HG02870 (cell line): ENCODE data around the gene F2RL2.
"Not testable (repeated sequence)": the region's sequence is repeated elsewhere in the genome, so short reads cannot be mapped to it uniquely, and the experiment has no call there.

ENCODE experiments used
- ATAC-seq: cut with Tn5 transposase; IDR thresholded peaks from one replicate; pipeline ENCODE4 v1.9.1; 2021; ENCODE audit warnings: mild to moderate bottlenecking, moderate library complexity; ENCODE audit not compliant: unreplicated experiment

The F2RL2 gene

DNA sequence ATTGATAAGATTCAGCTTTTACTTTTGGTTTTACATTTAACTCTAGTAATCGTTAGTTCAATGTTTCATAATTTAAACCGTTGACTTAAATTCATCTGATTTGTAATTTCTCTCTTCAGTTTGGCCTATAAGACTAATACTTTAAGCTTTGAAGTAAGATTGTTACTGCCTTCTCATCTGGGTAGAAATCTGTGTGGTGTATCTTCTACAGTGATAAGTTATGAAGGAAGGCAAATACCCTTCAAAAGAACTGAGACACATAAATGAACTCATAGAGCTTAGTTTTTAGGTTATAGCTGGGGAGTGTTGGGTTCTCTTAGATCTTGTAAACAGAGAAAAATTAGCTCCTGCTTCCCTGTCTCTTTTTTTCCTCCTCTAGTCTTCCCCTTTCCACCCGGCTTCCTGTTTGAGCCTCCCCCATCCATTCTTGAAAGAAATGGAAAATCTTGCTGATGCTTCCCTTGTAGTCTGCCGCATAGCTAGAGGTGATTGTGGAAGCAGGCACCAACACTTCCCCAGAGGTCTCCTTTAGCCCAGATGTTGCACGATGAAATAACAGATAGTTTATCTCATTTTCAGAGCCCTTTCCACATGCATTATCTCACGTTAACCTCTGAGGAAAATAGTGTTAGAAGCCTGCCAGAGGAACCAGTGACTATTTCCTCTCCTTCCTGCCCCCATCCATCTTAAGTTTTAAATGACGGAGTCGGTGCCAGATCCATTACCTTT lies 2.0 kb upstream of the F2RL2 start:
- ATAC-seq = no peak

DNA sequence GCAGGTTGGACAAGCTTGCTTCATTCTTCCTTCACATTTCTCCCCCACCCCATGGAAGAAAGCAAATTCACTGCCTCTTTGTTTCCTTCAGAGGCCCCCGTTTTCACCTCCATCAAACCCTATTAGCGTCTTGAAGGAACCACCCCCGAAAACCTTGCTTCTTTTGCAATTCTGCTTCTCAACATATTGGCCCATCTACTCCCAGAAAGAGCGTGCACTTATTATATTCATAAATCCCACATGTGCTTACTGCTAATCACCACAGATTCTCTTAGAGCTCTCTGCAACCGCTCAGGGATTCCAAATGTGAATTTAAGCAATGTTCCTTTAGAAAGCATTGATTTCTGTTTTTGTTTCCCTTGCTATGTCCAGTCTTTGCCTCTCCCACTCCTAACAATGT lies 1.1 kb downstream of the F2RL2 start:
- no peak for ATAC-seq

DNA sequence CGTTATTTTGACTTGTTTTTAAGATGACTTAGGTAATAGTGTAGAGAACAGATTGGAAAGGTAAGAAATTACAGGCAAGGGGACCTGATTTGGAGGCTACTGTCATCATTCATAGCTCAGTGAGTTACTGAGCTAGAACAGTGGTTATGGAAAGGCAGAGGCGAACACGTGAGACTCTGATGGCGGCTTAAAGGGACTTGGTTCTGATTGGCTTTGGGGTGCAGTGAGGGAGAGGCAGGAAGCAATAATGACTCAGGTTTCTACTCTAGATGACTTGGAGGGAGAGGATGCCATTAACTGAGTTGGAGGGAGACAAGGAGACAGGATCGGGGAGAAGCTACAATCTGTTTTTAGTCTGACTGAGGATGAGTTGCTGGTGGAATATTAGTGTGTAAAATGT lies 3.0 kb downstream of the F2RL2 start:
- ATAC-seq = no peak

DNA sequence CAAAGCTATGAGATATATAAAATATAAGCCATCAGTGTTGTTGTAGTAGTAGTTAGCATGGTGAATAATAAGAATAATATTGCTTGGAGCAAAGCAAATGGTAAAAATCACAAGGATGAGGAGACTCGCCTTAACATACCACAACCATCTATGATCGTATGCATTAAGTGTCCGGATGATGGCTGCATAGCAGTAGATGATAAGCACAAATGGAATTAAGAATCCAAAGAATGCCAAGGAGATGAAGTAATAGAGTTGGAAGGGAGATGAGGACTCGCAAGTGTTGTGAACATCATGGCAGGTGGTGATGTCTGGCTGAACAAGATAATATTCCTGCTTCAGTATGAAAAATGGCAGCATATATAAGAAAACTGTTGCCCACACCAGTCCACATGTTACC lies 5.5 kb downstream of the F2RL2 start:
- no peak for ATAC-seq

DNA sequence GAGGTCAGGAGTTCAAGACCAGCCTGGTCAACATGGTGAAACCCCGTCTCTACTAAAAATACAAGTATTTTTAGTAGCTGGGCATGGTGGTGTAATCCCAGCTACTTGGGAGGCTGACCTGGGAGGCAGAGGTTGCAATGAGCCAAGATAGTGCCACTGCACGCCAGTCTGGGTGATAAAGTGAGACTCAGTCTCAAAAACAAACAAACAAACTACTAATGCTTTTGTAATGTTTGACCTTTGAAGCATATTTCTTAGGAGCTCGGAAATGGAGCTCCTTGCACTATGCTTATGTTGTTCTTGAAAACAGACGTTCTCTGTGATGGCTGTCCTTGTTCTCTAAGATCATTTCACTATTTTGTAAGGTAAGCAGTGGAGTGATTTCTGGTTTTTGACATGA lies 6.0 kb downstream of the F2RL2 start:
- no peak for ATAC-seq

DNA sequence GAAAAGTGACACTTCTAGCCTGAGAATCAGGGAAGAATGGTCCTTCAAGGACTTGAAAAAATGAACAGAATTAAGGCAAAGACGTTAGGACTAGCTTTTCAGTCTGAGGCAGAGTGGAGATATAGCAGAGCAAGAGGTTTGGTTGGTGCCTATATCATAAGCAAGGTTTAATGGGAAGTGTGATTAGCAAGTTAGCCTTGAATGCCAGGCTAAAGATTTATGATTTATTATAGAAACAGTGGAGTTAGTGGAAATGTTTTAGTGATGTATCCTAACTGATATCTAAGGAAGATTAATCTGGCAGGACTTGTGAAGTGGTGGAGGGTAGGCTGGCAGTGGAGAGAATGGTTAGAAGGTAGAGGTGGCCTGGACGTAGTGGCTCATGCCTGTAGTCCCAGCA lies 7.0 kb downstream of the F2RL2 start:
- no peak for ATAC-seq

DNA sequence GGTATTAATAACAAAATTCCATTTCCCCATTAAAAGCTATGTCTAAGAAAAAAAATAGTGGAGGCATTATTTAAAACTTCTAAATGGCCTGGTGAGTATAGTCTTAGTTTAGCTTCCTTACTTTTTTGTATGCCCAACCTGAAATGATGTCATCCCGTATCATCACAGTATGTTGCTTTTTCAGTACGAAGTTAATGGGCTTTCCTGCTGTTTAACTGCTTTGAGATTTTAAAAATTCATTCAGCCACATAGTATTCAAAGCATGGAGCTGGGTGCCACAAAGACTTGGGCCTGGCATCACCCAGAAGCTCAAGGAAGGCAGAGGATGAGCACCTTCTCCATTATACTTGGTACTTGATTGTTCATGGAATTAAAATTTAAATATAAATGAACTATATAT lies 7.4 kb downstream of the F2RL2 start:
- ATAC-seq = no peak

DNA sequence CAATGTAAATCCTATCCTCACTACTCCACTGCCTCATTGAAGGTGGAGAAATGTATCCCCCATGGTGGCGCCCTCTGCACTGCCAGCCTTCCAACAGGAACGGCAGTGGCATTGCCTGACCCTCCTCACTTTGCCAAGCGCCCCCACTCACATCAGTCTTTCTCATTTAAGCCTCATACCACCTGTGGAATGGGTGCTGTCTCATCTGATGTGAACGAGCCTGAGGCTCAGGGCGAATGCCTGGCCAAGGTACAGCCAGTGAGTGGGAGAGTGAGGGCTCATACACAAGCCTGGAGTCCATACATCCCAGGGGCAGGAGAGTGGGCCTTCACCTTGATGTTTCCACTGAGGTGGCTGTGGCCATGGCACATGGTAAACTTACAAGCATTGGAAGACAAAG lies 10.3 kb downstream of the F2RL2 start:
- ATAC-seq = no peak

DNA sequence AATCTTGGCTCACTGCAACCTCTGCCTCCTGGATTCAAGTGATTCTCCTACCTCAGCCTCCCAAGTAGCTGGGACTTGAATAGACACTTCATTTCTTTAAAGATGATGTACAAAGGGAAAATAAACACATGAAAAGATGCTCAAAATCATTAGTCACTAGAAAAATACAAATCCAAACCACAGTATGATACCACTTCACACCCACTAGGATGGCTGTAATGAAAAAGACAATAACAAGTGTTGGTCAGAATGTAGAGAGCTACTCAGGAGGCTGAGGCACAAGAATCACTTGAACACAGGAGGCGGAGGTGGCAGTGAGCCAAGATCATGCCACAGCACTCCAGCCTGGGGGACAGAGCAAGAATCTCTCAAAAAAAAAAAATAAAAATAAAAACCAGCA lies 13.0 kb downstream of the F2RL2 start:
- no peak for ATAC-seq

DNA sequence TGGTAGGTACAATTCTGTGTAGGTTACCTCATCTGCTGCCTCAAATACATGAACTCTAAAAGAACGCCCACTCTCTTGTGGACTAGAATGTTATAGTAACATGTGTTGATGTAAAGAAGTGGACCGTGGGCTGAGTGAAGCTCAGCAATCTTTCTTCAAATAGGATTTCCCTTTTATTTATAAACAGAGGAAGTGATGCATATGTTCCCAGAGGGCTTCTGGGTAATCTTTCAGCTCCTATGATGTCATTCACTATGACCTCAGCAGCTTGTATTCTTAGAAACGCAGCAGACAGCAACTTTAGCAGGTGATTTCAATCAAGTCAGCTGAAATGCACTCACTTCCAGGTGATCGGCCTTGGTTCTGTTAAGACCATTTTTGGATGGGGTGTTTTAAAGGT lies 14.4 kb downstream of the F2RL2 start:
- ATAC-seq = no peak

DNA sequence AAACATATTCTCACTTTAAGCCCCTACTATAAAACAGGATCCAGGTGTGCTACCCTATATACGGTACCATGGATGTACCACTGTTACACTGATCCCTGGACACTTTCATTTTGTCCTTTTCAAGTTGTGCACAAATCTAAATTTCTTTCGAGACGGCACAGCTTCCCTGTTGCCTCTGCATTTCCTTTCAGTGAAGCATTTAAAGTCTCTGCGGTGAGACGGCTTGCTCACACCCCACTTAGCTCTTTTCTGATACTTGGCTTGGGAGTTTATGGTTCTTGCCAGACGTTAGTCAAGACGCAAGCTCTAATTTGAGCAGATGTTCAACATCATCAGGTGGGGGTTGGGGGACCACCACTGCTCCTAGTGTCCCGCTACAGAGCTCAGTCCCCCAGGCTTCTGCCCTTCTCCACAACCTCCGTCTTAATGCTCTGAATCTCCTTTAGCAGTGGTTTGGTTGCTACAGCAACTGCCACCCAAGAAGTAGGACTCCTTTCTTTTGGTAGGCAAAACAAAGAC lies 15.8 kb downstream of the F2RL2 start:
- peak; percentile 31 for ATAC-seq

DNA sequence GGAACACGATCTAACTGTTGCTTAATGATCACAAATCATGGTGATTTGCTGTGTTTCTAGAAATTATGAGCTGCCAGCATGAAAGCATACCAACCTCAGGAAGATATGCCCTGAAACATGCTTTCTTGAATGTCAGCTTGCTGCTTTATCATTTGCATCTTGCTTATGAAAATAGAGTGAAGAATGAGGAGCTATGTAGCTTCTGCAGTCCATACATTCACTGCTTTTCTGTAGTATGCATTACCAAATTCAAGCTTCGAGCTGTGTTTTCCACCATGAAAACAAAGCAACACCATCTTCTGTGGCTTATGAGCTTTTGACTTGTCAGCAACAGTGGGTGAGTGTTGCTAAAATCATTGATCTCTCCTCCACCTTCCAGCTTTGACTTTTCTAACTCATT lies 16.5 kb downstream of the F2RL2 start:
- ATAC-seq = peak; percentile 43

DNA sequence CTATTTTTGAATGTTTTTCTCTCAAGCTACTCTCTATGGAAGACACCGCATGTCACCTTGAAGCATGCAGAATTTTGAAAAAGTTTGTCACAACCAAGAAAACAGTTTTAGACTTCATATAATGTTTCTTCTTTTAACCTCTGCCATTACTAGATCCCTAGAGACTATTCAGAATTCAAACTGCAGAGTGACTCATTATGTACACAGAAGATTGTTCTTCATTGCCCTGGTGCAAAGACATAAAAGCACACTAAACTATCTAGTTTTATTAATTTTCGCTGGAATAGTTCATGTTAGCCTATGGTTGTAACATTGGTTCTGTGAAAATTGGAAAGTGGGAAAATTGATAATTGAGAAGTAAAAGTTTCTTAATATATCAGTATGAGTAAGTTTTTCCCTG lies 18.4 kb downstream of the F2RL2 start:
- no peak for ATAC-seq

DNA sequence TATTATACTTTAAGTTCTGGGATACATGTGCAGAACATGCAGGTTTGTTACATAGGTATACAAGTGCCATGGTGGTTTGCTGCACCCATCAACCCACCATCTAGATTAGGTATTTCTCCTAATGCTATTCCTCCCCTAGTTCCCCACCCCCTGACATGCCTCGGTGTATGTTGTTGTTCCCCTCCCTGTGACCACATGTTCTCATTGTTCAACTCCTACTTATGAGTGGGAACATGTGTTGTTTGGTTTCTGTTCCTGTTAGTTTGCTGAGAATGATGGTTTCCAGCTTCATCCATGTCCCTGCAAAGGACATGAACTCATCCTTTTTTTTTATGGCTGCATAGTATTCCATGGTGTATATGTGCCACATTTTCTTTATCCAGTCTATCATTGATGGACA lies 19.2 kb downstream of the F2RL2 start:
- ATAC-seq = not testable (repeated sequence)

DNA sequence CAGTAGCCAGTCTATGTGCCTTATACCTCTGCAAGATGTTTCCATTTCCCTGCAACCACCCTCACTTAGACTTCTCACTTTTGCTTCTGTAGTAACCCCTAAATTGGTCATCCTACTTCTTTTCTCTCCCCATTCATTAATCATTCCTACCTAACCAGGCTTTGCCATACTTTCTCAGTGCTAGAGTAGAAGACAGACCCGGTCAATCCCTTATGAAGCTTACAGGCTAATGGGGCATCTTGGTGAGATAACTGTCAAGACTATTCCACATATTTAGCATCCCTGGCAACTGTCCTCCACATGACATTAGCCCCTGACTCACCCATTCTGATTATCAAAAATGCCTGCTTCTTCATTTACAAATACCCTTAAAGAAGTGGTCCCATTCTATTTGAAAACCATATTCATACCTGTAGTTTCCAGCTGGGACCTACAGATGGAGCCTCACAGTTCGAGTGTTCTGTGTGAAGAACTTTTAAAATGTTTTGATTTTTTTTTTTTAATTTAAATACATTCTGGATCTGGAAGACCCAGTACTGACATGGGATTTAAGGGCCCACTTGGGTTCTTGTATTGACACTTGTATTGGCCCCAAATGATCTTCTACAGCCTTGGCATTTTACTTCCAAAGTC lies 21.0 kb downstream of the F2RL2 start:
- ATAC-seq = no peak

DNA sequence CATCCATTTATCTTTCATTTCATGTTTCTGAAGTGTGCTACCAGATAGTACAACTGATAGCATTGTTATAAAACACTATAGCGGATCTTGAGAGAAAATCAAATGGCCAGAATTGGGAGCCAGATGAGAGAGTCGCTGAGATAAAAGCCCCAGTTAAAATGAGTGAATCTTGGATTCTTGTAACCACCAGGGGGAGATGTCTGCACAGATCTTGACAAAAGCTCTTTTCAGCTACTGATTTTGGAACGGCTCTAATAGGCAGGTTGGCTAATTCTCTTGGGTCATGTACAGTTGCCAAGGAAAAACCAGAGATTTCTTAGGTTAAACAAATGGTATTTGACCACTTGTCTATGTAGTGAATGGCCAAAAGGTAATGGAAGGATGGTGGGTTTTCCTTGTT lies 21.7 kb downstream of the F2RL2 start:
- ATAC-seq = no peak

DNA sequence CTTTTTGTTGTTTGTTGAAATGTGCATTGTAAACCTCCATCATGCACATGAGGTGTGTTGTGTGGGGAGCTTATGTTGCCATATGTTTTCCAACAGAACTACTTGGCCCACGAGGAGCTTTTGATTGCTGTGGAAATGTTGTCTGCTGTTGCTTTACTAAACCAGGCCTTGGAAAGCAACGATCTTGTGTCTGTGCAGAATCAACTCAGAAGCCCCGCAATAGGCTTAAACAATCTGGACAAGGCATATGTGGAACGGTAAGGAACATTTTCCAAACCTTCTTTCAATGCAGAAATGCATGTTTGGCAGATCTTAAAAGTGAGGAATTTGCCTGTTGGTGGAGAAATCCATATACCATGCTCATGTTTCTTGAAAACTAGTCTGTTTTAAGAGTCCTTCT lies 22.5 kb downstream of the F2RL2 start:
- no peak for ATAC-seq

DNA sequence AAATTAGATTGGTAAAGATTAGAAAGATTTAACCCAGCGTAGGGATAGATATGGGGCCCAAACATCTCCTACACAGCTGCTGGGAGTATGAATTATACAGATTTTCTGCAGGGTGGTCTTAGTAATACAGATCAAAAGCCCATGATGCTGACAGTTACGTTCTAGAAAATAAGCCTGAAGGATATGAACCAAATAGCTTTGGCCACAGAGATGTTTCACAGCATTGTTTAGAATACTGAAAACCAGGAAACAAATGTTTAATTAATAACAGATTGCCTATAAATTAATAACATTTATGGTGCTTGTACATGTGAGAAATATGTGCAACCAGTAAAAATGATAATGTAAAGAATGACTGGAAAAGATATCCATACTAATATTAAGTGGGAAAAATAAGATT lies 24.7 kb downstream of the F2RL2 start:
- no peak for ATAC-seq

DNA sequence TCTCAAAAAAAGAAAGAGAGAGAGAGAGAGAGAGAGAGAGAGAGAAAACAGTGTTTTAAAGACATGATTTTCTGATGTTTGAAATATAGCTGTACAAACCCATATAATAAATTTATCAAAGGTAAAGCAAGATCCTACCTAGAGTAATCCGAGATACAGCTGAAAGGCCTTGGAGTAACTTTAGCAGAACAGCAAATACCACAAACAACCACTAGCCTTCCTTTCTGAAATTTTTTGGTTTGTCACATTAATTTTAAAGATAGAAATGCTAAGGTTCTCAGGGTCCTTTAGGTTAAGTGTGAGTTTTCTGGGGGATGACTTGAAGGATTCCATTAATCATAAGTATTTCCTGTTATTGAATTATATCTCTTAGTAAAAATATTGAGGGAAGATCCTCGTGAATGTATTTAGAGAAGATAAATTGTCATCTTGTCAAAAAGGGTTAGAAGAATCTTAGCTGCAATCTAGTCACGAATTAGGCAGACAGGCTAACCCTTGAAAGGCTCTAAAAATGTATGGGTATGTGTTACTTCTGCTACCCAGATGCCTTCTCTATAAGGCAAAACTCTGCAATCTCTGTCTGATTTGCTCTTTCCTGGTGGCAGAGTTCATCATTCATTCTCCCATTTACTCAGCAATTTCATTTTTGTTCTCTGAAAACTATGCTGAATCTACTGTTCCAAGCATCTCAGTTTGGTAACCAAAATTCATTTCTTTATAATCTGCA lies 27.3 kb downstream of the F2RL2 start:
- ATAC-seq = no peak

DNA sequence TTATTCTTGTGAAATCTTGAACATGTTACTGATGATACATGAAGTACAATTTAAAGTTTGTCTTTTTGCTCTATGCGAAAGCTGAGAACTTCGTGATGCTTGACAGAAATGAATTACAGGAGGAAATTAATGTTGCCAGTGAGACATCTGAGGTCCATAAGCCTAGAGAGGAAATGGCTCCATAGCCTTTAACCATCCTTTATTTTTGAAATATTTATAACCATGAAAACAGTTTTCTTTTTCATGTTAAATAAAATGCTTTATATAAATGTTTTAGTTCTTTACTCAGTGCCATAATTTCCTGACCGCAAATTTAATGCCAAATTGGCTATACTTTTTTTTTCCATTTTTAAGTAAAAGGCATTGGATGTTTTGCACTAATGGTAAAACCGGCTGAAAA lies 29.1 kb downstream of the F2RL2 start:
- ATAC-seq = no peak

DNA sequence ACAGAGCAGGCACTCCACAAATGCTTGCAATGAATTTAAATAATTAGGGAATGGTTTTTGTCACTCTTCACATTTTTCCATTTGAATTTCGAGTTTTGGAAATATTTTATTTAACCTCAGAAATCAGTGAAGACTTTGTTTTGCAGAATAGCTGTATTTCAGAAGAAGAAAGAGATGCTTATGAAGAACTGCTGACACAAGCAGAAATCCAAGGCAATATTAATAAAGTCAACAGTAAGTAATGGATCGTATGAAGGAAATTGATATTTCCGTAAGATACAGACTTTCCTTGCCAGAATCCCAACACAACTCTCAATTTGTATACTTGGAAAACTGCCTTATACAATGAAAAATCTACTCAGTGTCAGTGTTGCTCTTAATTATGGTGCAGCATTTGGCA lies 30.5 kb downstream of the F2RL2 start:
- no peak for ATAC-seq

DNA sequence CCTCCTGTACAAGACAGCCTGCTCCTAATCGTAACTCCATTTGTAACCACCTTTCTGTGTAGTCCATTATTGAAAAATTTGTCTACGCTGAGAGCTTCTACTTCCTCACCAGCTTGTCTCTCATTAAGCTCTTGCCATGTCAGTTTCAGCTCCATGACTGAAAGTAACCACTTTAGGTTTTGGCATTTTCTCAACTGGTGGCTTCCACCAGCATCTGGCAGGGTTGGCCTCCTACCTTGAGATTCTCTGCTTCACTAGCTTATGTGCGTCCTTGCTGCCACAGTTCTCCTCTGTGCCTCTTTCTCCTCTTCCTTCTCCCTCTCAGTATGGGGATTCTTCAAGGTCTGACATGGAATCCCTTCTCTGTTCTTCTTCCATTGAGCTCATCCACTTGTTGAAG lies 31.8 kb downstream of the F2RL2 start:
- ATAC-seq = no peak
